HCT116 (cell line): Measurements from ENCODE around the gene AAK1.

Experiments
- CTCF ChIP-seq, 3 experiments: fragments of 200-600 bp in 1 of 3; sonication (generic) in 1 of 3; IDR thresholded peaks in 2 of 3; conservative IDR thresholded peaks in 1 of 3; 2 replicates each; pipeline ENCODE4 v1.5.1; 2012 to 2017; ENCODE audit warnings: low read depth in 2 of 3, low read length in 2 of 3, antibody characterized with exemption in 1 of 3, borderline replicate concordance in 1 of 3, control low read depth in 1 of 3, mild to moderate bottlenecking in 1 of 3, mixed read lengths in 1 of 3, mixed run types in 1 of 3, moderate library complexity in 1 of 3; ENCODE audit not compliant: insufficient read depth in 1 of 3
- RAD21 ChIP-seq: IDR thresholded peaks from 2 replicates; pipeline ENCODE4 v1.6.1; 2012; ENCODE audit warnings: low read depth, mild to moderate bottlenecking

GRCh38 chr2:69563021-69563420, 80.5 kb downstream of the AAK1 start:
- no peak for TF ChIP-seq CTCF (IDR thresholded peaks at IDR 0.05 in 2 of 3, conservative IDR thresholded peaks at IDR 0.05 in 1 of 3; ENCODE audit: borderline replicate concordance in 1 of 3, insufficient read depth in 1 of 3, low read depth in 2 of 3, low read length in 2 of 3)
- no peak for TF ChIP-seq RAD21
